Activated CD8-positive, alpha-beta T cell treated with anti-CD3 and anti-CD28 coated beads for 36 hours (primary cell): ENCODE data around the gene CCDC70. TPM values are rescaled to one million over a fixed set of nuclear protein-coding genes. Genes with fewer than 3 reads are reported as not detected.

Source experiments
- ATAC-seq: fragments of 200-7000 bp; cut with Tn5 transposase; one replicate; pipeline ENCODE4 v1.10.0; 2021; ENCODE audit warnings: mild to moderate bottlenecking, moderate library complexity
- CTCF ChIA-PET: fragments of 350-600 bp; sonication (Branson Sonifier 250); formaldehyde crosslinking; loops from one replicate; lab custom pipeline; 2021; ENCODE audit warnings: antibody characterized with exemption; lab: Charles Lee
- POLR2A ChIA-PET: fragments of 350-600 bp; sonication (Branson Sonifier 250); formaldehyde crosslinking; loops from one replicate; lab custom pipeline; 2021; ENCODE audit warnings: antibody characterized with exemption; lab: Charles Lee
- DNase-seq: peaks from one replicate; pipeline ENCODE4 v3.0.0-alpha.2; 2020
- H3K27ac Mint-ChIP-seq: one replicate; pipeline ENCODE4 v1.8.0; 2021; ENCODE audit warnings: mild to moderate bottlenecking, mixed read lengths
- H3K27me3 Mint-ChIP-seq: one replicate; pipeline ENCODE4 v1.8.0; 2021; ENCODE audit warnings: mixed read lengths
- H3K36me3 Mint-ChIP-seq: one replicate; pipeline ENCODE4 v1.8.0; 2021; ENCODE audit warnings: low read depth, mixed read lengths
- H3K4me1 Mint-ChIP-seq: one replicate; pipeline ENCODE4 v1.8.0; 2021; ENCODE audit warnings: low read depth, mixed read lengths
- H3K4me3 Mint-ChIP-seq: one replicate; pipeline ENCODE4 v1.8.0; 2021; ENCODE audit warnings: mild to moderate bottlenecking, moderate library complexity, mixed read lengths
- H3K9me3 Mint-ChIP-seq: one replicate; pipeline ENCODE4 v1.8.0; 2021; ENCODE audit warnings: mixed read lengths
- CTCF ChIP-seq: fragments of 200-600 bp; IDR thresholded peaks from one replicate; pipeline ENCODE4 v1.8.0; 2022; ENCODE audit warnings: antibody characterized with exemption, mild to moderate bottlenecking
- intact Hi-C: fragments of 100-400 bp; cut with micrococcal nuclease; formaldehyde crosslinking; loops from one replicate; pipeline ENCODE4 v1.10.0; 2022
- total RNA-seq, 2 experiments: library from RNA; stranded (reverse); gene quantifications; one replicate each; pipeline ENCODE4 v1.2.3, GENCODE V29; 2021

Gene CCDC70
- total RNA-seq, 2 experiments from 2014 or later, result 0.45 to 0.72 TPM

GRCh38 chr13:51831519-51831918 lies 30.2 kb upstream of the CCDC70 start:
- ChIA-PET POLR2A (interaction anchor here (1.1 to 1.6 kb wide), 3 partner anchors 9 to 18 kb away, joined by 3 to 6 read pairs (median 3); no protein-coding TSS in a partner anchor), CTCF (interaction anchor here (0.7 to 5.8 kb wide), 18 partner anchors 8 to 545 kb away, joined by 3 to 150 read pairs (median 5); partner anchors contain the start of genes CCDC70 and TMEM272)
- no peaks in the 10 kb centered on the region for H3K27me3 Mint-ChIP-seq
- no peak for DNase-seq
- H3K4me1 Mint-ChIP-seq, result peaks cover 59% of the 10 kb centered on the region
- no peaks in the 10 kb centered on the region for H3K9me3 Mint-ChIP-seq
- H3K36me3 Mint-ChIP-seq, result no peaks in the 10 kb centered on the region
- no peak overlapping the region for H3K27ac Mint-ChIP-seq
- intact Hi-C loops, result no loop called here
- ATAC-seq, result no peak
- TF ChIP-seq CTCF, result no peak
- no peak overlapping the region for H3K4me3 Mint-ChIP-seq

- H3K27me3 Mint-ChIP-seq, result no peaks in the 10 kb centered on the region
- DNase-seq (peak; percentile 73), ATAC-seq (peak; percentile 98)
- H3K27ac Mint-ChIP-seq, result no peak overlapping the region
- TF ChIP-seq CTCF, result peak; percentile 68
- H3K36me3 Mint-ChIP-seq, result no peaks in the 10 kb centered on the region
- POLR2A ChIA-PET, result interaction anchor here (0.6 to 1.6 kb wide), 4 partner anchors 10 to 190 kb away, joined by 3 to 6 read pairs (median 3); partner anchors contain the start of gene CCDC70
- CTCF ChIA-PET, result interaction anchor here (0.7 to 5.8 kb wide), 23 partner anchors 9 to 430 kb away, joined by 3 to 150 read pairs (median 4); partner anchors contain the start of genes CCDC70 and TMEM272
- no peaks in the 10 kb centered on the region for H3K9me3 Mint-ChIP-seq
- H3K4me1 Mint-ChIP-seq, result peaks cover 59% of the 10 kb centered on the region
- intact Hi-C loops, result loop anchor here (2.0 kb wide), 1 partner anchor 18 kb away; no protein-coding TSS in a partner anchor
- no peak overlapping the region for H3K4me3 Mint-ChIP-seq
These were observed 29.2 kb upstream of the CCDC70 start for GRCh38 chr13:51832471-51833152.

- no peak for DNase-seq
- no peak for TF ChIP-seq CTCF
- Mint-ChIP-seq H3K9me3 (no peaks in the 10 kb centered on the region), H3K27me3 (no peaks in the 10 kb centered on the region), H3K4me3 (no peak overlapping the region), H3K36me3 (no peaks in the 10 kb centered on the region), H3K27ac (no peak overlapping the region), H3K4me1 (peaks cover 58% of the 10 kb centered on the region)
- ChIA-PET POLR2A (interaction anchor here (1.7 kb wide), 1 partner anchor 15 kb away, joined by 4 read pairs; no protein-coding TSS in a partner anchor), CTCF (interaction anchor here (1.2 to 5.8 kb wide), 6 partner anchors 9 to 19 kb away, joined by 3 to 150 read pairs (median 5); partner anchors contain the start of gene TMEM272)
- no peak for ATAC-seq
- intact Hi-C loops, result loop anchor here (2.0 kb wide), 1 partner anchor 19 kb away; no protein-coding TSS in a partner anchor
These were observed 27.8 kb upstream of the CCDC70 start for GRCh38 chr13:51833980-51834379.

- no peak for TF ChIP-seq CTCF
- Mint-ChIP-seq H3K4me3 (no peak overlapping the region), H3K9me3 (no peaks in the 10 kb centered on the region), H3K4me1 (peaks cover 51% of the 10 kb centered on the region), H3K36me3 (no peaks in the 10 kb centered on the region), H3K27ac (no peak overlapping the region), H3K27me3 (no peaks in the 10 kb centered on the region)
- intact Hi-C loops, result no loop called here
- no peak for ATAC-seq
- no peak for DNase-seq
- CTCF ChIA-PET, result interaction anchor here (1.1 to 5.8 kb wide), 7 partner anchors 8 to 254 kb away, joined by 3 to 150 read pairs (median 4); partner anchors contain the start of gene TMEM272
- POLR2A ChIA-PET, result interaction anchor here (1.7 kb wide), 1 partner anchor 16 kb away, joined by 4 read pairs; no protein-coding TSS in a partner anchor
These were observed 27.1 kb upstream of the CCDC70 start for GRCh38 chr13:51834581-51835171.
